Inflammatory macrophage treated with lipopolysaccharide for 1 hour (primary cell): ENCODE results near the gene RHBDL3.
"Not testable (repeated sequence)": the region's sequence is repeated elsewhere in the genome, so short reads cannot be mapped to it uniquely, and the experiment has no call there.

ENCODE experiments used
- DNase-seq, 2 donors: peaks; one replicate each; pipeline ENCODE4 v3.0.0-alpha.2; 2020 to 2022

The RHBDL3 gene, protein sequence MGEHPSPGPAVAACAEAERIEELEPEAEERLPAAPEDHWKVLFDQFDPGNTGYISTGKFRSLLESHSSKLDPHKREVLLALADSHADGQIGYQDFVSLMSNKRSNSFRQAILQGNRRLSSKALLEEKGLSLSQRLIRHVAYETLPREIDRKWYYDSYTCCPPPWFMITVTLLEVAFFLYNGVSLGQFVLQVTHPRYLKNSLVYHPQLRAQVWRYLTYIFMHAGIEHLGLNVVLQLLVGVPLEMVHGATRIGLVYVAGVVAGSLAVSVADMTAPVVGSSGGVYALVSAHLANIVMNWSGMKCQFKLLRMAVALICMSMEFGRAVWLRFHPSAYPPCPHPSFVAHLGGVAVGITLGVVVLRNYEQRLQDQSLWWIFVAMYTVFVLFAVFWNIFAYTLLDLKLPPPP

DNA sequence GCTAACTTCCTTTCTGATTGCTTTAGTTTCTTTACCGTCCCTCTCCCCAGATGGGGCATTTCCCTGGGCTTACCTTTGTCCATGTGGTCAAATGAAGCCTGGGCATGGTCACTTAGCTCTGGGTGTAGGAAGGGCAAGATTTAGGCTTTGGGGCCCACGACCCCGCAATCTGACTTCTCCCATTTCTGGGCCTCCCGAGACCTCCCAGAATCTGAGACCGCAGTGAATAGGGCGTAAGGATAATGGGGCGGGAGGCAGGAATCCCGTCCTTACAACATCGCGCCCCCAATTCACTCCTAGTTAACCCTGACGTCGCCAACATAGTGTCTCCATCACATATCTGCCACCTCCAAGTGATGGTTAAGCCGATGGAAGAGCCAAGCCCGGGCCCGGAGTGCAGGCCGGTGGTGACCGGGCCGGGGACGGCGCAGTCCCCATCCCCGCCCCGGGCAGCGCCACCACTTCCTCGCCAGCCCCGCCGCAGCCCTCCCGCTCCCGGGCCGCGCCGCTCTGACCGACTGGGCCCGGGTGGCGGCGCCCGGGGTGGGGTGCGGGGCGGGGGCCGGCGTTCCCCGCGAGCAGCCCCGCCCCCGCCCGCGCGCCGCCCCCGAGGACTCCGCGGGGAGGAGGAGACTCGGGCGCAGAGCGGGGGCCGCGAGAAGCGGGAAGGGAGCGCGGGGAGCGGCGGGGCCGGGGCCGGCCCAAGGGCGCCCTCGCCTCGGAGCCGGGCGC, at the start of gene RHBDL3:
Gene RHBDL3, plus strand, starts transcription at position 641 of the 732 bp plus-strand sequence. CDS start 358 bp downstream, outside the sequence.
- no peak for DNase-seq

DNA sequence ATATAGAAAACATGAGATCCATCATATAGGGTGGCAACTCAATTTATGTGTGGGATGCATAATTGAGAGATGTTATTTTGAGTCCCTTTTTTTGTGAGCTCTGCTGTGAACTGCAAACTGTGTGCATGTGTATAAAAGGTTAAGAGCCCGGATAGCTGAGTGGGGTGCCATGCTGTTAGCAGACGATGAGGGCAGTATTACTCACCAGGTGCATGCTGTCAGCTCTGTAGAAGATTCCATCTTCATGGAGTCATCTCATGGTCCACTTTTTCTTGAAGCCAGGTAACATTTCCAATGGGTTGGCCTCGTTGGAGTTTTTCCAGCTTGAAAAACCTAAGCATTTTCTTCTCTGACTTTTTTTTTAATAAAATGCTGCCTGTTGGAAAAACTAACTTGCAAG, 43.0 kb upstream of the RHBDL3 start:
- DNase-seq: no peak

DNA sequence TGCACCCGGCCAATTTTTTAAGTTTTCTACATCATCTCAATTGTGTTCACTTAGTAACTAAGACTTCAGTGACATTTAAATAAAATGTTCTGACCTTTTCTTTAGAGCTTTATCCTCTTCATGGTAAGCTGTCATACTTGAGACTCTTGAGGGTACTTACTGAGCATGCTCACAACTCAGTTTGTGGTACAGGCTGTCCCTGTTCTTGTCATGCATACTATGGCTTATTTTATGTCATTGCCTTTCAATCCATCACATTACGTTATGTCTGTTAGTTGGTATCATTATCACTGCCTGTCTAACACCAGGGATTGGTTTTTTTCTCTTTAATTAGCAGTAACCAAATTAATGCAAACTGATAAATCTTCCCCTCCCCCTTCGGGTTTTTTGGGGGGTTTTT, 41.9 kb upstream of the RHBDL3 start:
- DNase-seq: no peak

DNA sequence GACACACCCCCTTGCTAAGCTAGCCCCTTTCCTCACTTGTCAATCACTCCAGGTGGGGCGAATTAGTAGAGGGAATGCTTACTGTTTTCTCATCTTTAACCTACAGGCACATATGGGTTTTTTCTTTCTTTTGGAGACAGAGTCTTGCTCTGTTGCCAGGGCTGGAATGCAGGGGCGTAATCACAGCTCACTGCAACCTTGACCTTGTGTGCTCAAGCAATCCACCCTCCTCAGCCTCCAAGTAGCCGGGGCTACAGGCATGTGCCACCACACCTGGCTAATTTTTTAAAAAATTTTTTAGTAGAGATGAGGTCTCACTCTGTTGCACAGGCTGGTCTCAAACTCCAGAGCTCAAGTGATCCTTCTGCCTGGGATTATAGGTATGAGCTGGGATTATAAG, 38.7 kb upstream of the RHBDL3 start:
- DNase-seq: no peak

DNA sequence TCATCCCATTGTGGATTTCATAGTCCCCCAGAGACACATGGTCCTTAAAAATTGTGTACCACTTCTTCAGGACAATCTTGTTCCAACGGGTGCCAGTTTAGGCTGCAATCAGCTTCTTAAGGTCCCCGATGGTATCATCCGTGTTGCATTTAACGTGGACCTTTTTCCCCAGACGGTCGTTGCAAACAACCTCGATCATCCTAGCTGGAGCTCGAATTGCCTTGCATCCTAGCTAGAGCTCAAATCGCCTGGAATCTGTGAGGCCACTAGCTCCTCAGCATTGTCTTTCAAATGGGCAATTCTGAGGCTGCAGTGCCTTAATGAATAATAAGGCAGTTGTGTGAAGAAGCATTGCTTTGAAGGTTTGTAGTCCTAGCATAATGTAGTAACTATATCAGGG, 37.7 kb upstream of the RHBDL3 start:
- DNase-seq: no peak

DNA sequence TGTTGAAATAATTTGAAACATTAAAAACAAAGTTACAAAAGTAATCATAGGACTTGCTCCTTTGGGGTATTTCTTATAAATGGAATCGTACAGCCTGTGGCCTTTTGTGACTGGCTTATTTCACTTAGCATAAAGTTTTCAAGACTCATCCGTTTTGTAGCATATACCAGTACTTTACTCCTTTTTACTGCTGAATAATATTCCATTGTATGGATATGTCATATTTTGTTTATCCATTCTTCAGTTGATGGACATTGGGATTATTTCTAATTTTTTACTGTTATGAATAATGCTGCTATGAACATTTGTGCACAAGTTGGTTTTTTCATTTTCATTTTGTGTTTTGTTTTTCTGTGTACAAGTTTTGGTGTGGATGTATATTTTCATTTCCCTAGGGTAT, 30.0 kb upstream of the RHBDL3 start:
- DNase-seq: no peak

DNA sequence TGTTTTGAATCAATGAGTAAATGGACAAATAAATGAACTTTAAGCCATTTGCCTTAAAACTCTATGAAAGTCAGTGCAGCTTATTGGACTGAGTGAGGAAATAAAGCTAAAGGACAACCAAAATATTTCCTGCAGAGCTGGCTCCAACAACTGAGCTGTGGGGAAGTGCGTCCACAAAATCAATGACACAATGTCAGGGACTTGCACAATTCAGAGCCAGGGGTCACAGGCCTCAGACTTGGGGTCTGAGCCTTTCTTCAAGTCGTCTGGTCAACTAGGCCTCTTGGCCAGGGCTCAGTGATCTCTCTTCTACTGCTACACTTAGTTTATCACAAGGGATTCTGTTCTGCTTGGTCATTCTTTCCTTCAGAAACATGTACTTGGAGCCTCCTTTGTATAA, 26.2 kb upstream of the RHBDL3 start:
- peak; percentile 11 to 24 for DNase-seq

DNA sequence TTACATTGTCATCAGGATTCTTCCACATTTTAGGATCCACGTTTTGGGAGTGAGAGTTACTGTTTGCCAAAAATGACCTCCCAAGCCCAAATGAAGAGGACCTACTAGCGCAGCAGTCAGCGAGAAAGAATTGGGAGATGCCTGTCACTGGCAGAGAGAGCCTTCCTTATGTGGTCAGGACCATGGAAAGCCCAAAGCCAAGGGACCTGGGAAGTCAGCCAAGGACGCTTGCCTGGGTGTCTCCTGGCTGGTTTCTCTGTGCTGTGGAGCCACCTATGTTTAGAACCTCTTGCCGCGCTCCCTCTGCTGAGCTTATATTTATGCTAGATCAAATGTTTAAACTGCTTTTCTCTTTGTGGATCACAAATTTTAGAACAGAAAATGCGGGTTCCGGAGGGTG, 24.9 kb upstream of the RHBDL3 start:
- no peak for DNase-seq

DNA sequence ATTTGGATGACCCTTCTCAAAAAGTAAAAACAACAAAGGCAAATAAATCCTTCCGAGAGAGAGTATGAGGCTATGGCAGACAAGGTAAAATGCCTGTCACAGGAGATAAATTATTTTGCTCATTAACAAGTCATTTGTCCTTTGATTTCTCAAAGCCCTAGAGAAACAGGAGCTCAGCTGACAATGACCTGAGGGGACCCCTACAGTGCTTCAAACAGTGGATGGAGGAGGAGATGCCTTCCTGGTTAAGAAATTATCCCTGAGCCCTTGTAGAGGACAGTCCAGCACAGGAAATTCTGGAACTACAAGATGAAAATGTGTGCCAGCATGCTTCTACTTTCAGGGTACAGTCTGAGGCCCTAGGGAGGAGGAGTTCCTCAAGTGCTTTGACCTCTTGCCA, 24.0 kb upstream of the RHBDL3 start:
- no peak for DNase-seq

DNA sequence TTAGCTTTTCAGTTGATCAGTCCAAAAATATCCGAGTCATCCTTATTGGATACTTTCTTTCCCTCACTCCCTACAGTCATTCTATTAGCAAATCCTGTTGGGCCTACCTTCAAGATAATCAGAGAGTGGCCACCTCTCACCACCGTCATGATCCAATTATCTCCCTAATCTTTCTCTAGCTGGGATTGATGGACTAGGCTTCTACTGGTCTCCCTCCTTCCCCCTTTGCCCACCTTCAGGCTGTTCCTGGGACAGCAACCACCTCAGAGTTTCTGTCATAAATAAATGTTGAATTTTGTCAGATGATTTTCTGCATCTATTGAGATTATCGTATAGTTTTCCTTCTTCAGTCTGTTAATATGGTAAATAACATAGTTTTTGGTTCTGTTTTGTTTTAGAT, 16.2 kb upstream of the RHBDL3 start:
- no peak for DNase-seq

DNA sequence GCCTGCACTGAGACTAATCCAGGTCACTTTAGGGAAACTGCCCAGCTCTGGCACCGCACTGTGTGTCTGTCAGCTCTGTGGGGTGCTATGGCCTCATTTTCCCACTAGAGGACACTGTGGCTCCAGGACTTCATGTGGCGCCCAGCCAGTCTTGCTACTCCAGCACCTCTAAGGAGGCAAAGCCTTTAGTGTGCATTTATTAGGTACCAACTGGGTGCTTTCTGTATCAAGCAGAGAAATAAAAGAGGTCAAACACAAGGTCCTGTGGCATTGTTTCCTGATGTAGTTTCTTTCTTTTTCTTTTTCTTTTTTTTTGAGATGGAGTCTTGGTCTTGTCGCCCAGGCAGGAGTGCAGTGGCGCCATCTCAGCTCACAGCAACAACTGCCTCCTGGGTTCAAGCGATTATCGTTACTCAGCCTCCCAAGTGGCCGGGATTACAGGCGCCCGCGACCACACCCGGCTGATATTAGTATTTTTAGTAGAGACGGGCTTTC, 12.5 kb upstream of the RHBDL3 start:
- DNase-seq: peak; percentile 71 to 94

DNA sequence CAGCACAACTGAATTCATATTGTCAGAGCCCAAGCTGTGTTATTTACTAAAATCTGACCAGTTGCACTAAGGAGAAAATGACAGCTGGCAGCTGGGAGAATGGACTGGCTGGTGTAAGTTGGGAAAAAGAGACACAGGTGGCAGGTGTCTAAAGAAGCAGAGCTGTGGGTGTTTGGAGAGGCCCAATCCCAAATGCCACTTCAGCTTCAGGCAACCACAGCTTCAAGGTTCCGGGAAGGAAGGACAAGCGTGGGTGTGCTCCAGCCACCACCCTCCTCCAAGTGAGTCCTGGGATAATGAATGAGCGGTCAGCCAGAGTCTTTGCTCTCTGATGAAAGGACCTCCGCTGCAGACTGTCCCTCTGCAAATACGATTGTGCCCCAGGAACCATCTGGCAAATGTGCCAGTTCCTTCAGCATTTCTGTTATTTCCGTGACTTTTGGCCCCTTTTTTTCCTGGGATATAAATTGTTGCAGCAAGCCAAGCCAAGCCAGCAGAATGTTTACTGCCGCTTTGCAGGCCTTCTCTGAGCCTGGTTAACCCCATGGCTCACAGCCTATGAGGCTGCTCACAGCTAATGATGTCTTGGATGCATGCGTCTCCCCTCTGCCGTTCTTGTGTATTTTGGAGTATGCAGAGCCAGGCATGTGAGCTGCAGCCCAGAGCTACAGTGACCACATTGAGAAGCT, 9.5 kb upstream of the RHBDL3 start:
- DNase-seq: no peak

DNA sequence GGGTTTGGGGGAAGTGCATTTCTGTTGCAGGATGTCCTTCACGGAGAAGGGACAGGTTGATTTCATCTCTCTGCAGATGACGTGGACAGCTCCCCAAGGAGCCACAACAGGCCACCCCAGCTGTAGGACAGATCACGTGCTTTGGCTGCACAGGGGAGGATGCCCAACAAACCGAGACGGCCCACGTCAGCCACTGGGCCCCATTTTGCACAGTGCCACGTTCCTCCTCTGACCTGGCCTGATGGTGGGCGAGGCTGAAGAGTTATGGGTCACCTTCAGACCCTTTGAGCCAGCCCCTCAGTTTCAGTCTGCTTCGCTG, 9.0 kb upstream of the RHBDL3 start:
- no peak for DNase-seq

DNA sequence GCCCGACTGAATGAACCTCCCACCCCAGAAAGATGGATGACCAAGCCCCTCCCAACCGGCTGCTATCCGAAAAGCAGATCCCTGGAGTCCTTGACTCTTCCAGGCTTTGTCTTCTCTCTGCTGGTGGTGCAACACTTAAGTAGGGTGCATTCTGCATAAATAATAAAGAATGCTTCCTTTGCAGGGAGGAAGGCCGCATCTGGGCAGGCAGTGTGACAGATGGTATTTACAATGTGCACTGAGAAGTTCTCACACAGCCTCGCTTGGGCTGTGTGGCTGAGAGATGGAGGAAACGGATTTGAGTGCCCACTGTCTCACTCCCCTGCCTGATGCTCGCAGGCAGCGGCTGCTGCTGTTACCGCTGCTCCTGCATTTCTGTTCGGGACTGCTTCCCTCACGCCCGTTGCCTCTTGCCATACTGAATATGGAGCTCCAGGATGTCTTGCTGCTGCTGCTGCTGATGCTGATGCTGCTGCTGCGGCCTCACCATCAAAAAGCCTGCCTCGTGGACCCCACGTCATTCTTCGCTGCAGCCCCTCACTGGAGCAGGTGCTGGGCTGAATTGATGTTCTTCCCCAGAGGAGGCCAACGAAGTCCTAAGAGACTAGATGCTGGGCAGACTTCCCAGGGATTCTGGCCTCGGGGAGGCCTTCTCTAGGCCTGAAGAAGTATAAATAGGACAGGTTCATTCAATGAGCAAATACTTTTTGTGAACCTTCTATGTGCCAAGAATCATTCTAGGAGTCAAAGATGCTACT, 7.1 kb upstream of the RHBDL3 start:
- no peak for DNase-seq

DNA sequence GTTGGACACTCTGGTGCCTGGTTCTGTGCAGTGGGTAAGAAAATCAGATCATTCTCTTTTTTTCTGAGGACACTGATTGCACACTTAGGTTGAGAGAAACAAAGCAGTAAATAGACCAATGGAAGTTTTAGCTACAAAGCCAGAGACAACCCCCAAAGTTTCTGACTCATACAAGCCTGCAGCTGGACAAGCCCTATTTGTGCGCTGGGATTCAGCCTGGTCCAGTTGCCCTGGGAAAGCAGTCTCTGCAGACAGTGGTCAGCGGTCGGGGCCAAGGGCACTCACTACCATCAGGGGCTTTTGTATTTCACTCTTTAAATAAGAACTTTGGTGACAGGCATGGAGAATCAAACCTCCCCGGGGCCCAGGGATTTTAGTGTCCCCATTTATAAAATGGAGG, 6.0 kb upstream of the RHBDL3 start:
- no peak for DNase-seq

DNA sequence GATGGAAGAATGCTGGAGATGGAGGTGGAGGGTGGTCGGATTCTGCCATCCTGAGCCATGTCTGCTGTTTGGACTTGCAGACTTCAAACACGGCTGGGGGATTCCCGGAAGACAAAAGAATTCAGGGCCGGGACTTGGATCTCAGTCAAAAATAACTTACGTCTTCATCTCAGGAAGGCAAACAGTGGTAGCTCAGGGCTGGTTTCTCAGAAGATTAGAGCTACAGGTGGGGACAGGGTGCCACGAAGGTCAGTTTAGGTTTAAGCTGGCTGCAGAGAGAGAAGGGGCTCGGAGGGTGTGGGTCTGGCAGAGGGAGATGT, 4.3 kb upstream of the RHBDL3 start:
- no peak for DNase-seq

DNA sequence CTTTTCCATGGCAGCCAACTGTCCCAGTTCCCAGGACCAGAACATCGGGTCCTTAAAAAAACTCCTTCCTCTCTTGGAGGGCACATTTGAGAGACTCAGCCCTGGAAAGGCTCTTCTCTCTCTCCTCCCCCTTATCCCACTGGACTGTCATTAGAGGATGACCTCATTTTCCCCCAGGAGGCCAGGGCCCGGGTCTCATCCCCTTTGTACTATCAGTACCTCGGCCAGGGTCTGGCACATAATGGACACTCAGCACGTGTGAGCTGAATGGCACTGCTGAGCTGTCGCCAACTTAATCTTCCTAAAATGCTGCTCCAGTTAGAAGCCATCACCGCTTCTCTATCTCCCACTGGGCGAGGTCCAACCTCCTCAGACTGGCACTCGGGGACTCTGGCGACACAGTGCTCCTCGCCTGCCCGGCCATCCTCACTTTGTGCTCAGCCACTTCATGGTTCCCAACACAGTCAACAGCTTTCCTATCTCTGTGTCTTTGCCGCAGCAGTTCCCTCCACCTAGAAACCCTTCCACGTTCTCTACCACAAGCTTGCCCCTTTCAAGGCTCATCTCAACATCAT, 3.6 kb upstream of the RHBDL3 start:
- DNase-seq: no peak

DNA sequence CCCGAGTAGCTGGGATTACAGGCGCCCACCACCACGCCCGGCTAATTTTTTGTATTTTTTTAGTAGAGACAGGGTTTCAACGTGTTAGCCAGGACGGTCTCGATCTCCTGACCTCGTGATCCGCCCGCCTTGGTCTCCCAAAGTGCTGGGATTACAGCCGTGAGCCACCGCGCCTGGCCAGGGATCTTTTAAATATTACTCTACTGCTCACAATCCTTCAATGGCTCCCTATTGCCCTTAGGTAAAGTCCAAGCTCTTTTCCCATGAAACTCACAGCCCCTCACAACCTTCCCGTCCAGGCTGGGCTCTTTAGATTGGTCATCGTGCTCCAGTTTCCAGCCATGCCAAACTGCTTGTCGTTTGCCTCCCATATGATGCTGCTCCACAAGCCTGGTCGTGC, 2.1 kb upstream of the RHBDL3 start:
- DNase-seq: not testable (repeated sequence)

DNA sequence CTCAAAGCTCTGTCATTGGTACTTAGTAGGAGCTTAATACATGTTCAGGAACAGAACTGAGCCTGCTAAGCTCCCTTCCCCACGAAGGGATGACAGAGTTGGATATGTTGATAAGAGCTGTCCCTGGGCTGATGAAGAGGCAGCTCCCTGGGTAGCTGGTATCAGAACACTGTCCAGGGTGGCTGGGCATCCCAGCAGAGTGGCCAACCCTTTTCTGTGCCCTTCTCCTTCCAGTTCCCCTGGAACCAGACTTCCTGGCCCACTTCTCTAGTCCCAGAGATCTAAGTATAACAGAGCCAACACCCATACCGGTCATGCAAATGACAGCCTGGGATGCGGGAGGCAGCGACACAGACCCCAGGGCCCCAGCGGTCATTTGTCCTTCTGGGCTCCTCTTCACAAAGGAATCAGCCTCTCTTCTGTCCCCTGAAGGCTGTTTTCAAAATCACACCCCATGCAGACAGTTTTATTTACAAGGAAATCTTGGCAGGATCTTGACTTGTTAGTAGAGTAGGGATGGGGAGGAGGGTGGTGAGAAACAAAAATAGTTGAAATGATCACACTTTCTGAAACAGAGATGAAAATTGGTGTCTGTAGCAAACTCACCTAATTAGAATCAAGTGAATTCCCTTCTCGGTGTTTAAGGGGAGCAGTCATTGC, 1.4 kb upstream of the RHBDL3 start:
- no peak for DNase-seq

DNA sequence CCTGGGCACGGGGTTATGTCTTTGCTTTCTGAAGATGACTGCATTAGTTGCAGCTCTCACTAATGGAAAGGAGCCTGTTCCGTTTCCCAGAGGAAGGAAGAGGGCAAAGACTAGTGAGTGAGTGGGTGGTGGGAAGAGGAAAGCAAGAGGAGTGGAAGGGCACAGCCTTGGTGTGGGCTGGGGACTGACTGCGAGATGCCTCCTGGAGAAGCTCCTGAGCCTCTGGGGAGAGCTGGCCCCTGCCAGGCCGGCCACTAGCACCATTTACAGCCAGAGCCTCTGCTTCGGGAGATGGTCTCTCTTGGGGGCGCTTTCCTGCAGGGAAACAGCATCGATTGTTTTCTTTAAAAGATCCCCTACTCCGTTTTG, 825 bp upstream of the RHBDL3 start:
- peak; percentile 21 to 33 for DNase-seq

DNA sequence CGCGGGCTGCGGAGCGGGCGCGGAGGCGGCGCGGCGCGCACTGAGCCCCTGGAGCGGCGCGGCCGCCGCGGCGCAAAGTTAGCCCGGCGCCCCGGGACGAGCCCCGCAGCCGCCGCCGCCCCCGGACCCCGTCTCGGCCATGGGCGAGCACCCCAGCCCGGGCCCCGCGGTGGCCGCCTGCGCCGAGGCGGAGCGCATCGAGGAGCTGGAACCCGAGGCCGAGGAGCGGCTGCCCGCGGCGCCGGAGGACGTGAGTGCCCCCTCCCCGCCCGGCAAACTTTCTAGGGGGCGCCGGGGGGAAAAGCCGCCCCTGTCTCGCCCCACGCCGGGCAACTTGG, 388 bp downstream of the RHBDL3 start:
- DNase-seq: no peak
